ENCODE results near the gene ATP2A1. TPM values are rescaled to one million over a fixed set of nuclear protein-coding genes. Genes with fewer than 3 reads are reported as not detected.

ATP2A1 gene
- total and polyA plus RNA-seq, 2 of the 8 experiments (the other 6 are each of a cell fraction or from before 2014, with no cell fraction given) = 1.7 to 2.4 TPM

- TF ChIP-seq BACH1 (IDR thresholded peaks at IDR 0.05; ENCODE audit: low read length) = no peak
These were observed 44.9 kb downstream of the ATP2A1 start (continued) for GRCh38 chr16:28923231-28923587.

Measured in H1 (cell line).